ENCODE results near the gene KRT10. TPM values are rescaled to one million over a fixed set of nuclear protein-coding genes. Genes with fewer than 3 reads are reported as not detected.

The KRT10 gene
- total and polyA plus RNA-seq, 8 donors, result 0.58 to 49.0 (median 14.8) TPM

DNA sequence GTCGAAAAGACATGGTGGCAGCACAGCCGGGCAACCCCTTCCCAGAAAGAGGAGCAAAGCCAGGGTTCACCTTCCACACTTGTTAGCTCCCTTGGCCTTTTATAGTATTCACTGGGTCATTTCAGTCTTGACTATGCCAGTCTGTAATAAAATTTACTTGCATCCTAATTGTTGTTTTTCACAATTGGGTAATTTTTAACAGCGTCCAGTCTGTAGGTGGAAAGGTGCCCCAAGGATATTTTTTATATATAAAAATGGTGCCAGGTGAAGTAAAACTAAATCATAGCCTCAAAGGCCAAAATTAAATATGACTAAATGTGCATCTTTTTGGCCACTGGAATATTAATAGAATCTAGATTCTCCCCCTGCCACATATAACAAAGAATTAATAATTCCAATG, 50.3 kb downstream of the KRT10 start, which contains the start of gene KRT26:
KRT26 (minus strand) TSS at position 101 of the 400 bp plus-strand sequence; CDS start at position 13, 88 bp downstream.
- H3K4me3 ChIP-seq, result no peak within 1 kb of the TSS
- peaks cover 0 to 34% (median 0%) of the 10 kb centered on the region in 3 donors for H3K27me3 ChIP-seq
- H3K9me3 ChIP-seq, result no peaks in the 10 kb centered on the region
- no peak within 1 kb of the TSS for H3K27ac ChIP-seq
- intact Hi-C loops (cut with DNase I; ENCODE audit: low total_unique reads), result no loop called here
- 89 to 93% (median 92%) methylated on average over 3 of the region's 3 CpGs for WGBS, 5 donors
- no peak for DNase-seq
- H3K4me1 ChIP-seq, result no peaks in the 10 kb centered on the region
- TF ChIP-seq POLR2AphosphoS5 (IDR thresholded peaks at IDR 0.05) (no peak), POLR2A (IDR thresholded peaks at IDR 0.05) (no peak), EP300 (IDR thresholded peaks at IDR 0.05) (no peak)
- TF ChIP-seq, protein P1, sequence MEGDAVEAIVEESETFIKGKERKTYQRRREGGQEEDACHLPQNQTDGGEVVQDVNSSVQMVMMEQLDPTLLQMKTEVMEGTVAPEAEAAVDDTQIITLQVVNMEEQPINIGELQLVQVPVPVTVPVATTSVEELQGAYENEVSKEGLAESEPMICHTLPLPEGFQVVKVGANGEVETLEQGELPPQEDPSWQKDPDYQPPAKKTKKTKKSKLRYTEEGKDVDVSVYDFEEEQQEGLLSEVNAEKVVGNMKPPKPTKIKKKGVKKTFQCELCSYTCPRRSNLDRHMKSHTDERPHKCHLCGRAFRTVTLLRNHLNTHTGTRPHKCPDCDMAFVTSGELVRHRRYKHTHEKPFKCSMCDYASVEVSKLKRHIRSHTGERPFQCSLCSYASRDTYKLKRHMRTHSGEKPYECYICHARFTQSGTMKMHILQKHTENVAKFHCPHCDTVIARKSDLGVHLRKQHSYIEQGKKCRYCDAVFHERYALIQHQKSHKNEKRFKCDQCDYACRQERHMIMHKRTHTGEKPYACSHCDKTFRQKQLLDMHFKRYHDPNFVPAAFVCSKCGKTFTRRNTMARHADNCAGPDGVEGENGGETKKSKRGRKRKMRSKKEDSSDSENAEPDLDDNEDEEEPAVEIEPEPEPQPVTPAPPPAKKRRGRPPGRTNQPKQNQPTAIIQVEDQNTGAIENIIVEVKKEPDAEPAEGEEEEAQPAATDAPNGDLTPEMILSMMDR (IDR thresholded peaks at IDR 0.05), result no peak
- no peaks in the 10 kb centered on the region for H3K36me3 ChIP-seq

Other genes starting within 250 kb of the KRT10 start
- 100 to 1,000 TPM in 3 of 5 donors, 10 to 100 TPM in 2; 27.5 to 125 (median 104) TPM for gene SMARCE1, start 174.8 kb downstream of the KRT10 start, total RNA-seq
- 10 to 100 TPM; 53.3 to 77.7 (median 61.8) TPM for gene SMARCE1, start 174.8 kb downstream of the KRT10 start, polyA plus RNA-seq
- gene KRT222, start 157.4 kb downstream of the KRT10 start, total RNA-seq, result 1 to 10 TPM in 1 of 5 donors, not detected in 4; 2.8 TPM
- 1 to 10 TPM in 1 of 3 donors, under 1 TPM in 2; 0.33 to 1.1 (median 0.61) TPM for gene KRT222, start 157.4 kb downstream of the KRT10 start, polyA plus RNA-seq
- 1 to 10 TPM in 1 of 5 donors, under 1 TPM in 1, not detected in 3; 0.58 to 1.8 TPM for gene KRT24, start 118.9 kb downstream of the KRT10 start, total RNA-seq
- 10 to 100 TPM in 1 of 3 donors, under 1 TPM in 1, not detected in 1; 0.56 to 30.4 TPM for gene KRT24, start 118.9 kb downstream of the KRT10 start, polyA plus RNA-seq
- not detected for gene KRT25, start 67.3 kb downstream of the KRT10 start, total RNA-seq
- gene KRT25, start 67.3 kb downstream of the KRT10 start, polyA plus RNA-seq, result not detected
- gene KRT26, start 50.4 kb downstream of the KRT10 start, total RNA-seq, result not detected
- not detected for gene KRT26, start 50.4 kb downstream of the KRT10 start, polyA plus RNA-seq
- not detected for gene KRT27, start 40.1 kb downstream of the KRT10 start, total RNA-seq
- not detected for gene KRT27, start 40.1 kb downstream of the KRT10 start, polyA plus RNA-seq
- not detected for gene KRT28, start 22.7 kb downstream of the KRT10 start, total RNA-seq
- gene KRT28, start 22.7 kb downstream of the KRT10 start, polyA plus RNA-seq, result not detected
- 10 to 100 TPM in 2 of 5 donors, 1 to 10 TPM in 1, not detected in 2; 1.1 to 57.6 (median 14.0) TPM for gene KRT12, start 44.6 kb upstream of the KRT10 start, total RNA-seq
- gene KRT12, start 44.6 kb upstream of the KRT10 start, polyA plus RNA-seq, result under 1 TPM in 1 of 3 donors, not detected in 2; 0.61 TPM
- gene KRT20, start 62.6 kb upstream of the KRT10 start, total RNA-seq, result 100 to 1,000 TPM in 2 of 5 donors, 10 to 100 TPM in 1, not detected in 2; 72.0 to 121 (median 101) TPM
- 100 to 1,000 TPM in 1 of 3 donors, 1 to 10 TPM in 2; 3.9 to 370 (median 4.4) TPM for gene KRT20, start 62.6 kb upstream of the KRT10 start, polyA plus RNA-seq
- gene KRT23, start 115.0 kb upstream of the KRT10 start, total RNA-seq, result not detected
- 1 to 10 TPM in 2 of 3 donors, not detected in 1; 1.1 to 2.6 TPM for gene KRT23, start 115.0 kb upstream of the KRT10 start, polyA plus RNA-seq
- gene KRT39, start 144.3 kb upstream of the KRT10 start, total RNA-seq, result not detected
- gene KRT39, start 144.3 kb upstream of the KRT10 start, polyA plus RNA-seq, result not detected
- gene KRT40, start 161.7 kb upstream of the KRT10 start, total RNA-seq, result not detected
- gene KRT40, start 161.7 kb upstream of the KRT10 start, polyA plus RNA-seq, result under 1 TPM in 1 of 3 donors, not detected in 2; 0.10 TPM
- not detected for gene KRTAP3-3, start 171.6 kb upstream of the KRT10 start, total RNA-seq
- not detected for gene KRTAP3-3, start 171.6 kb upstream of the KRT10 start, polyA plus RNA-seq
- not detected for gene KRTAP3-2, start 177.3 kb upstream of the KRT10 start, total RNA-seq
- not detected for gene KRTAP3-2, start 177.3 kb upstream of the KRT10 start, polyA plus RNA-seq
- not detected for gene KRTAP3-1, start 186.5 kb upstream of the KRT10 start, total RNA-seq
- gene KRTAP3-1, start 186.5 kb upstream of the KRT10 start, polyA plus RNA-seq, result not detected
- not detected for gene KRTAP1-5, start 204.6 kb upstream of the KRT10 start, total RNA-seq
- gene KRTAP1-5, start 204.6 kb upstream of the KRT10 start, polyA plus RNA-seq, result not detected
- gene KRTAP1-4, start 207.6 kb upstream of the KRT10 start, total RNA-seq, result not detected
- gene KRTAP1-4, start 207.6 kb upstream of the KRT10 start, polyA plus RNA-seq, result not detected
- not detected for gene KRTAP1-3, start 212.3 kb upstream of the KRT10 start, total RNA-seq
- gene KRTAP1-3, start 212.3 kb upstream of the KRT10 start, polyA plus RNA-seq, result not detected
- gene KRTAP1-1, start 218.8 kb upstream of the KRT10 start, total RNA-seq, result not detected
- gene KRTAP1-1, start 218.8 kb upstream of the KRT10 start, polyA plus RNA-seq, result not detected
- gene KRTAP2-1, start 224.7 kb upstream of the KRT10 start, total RNA-seq, result not detected
- gene KRTAP2-1, start 224.7 kb upstream of the KRT10 start, polyA plus RNA-seq, result not detected
- not detected for gene KRTAP2-2, start 232.6 kb upstream of the KRT10 start, total RNA-seq
- gene KRTAP2-2, start 232.6 kb upstream of the KRT10 start, polyA plus RNA-seq, result not detected
- gene KRTAP2-3, start 237.5 kb upstream of the KRT10 start, total RNA-seq, result not detected
- gene KRTAP2-3, start 237.5 kb upstream of the KRT10 start, polyA plus RNA-seq, result not detected
- gene KRTAP2-4, start 243.3 kb upstream of the KRT10 start, total RNA-seq, result not detected
- not detected for gene KRTAP2-4, start 243.3 kb upstream of the KRT10 start, polyA plus RNA-seq